Measurements from ENCODE around the gene SNRNP40.

Gene SNRNP40

DNA sequence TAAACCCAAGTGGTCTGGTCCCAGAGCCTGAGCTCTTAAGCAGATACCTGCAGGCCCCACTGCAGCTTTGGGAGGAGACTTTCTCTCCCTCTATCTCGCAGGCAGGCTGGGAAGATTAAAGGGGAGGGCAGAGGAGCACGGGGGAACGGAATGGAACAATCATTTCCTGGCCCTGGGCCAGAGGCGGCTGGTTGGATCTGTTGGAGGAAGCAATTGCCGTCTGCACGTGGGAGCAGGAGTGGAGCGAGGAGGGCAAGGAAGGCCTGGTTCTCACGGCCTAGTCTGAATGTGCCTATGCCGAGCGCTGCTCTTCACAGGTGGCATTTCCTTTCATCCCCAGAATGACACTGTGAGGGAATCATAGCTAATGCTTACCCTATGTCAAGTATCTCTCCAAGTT, 80.6 kb downstream of the SNRNP40 start:
- TF ChIP-seq CSDC2 (CRISPR knock-in tag; IDR thresholded peaks at IDR 0.05): no peak
- TF ChIP-seq, protein P1, sequence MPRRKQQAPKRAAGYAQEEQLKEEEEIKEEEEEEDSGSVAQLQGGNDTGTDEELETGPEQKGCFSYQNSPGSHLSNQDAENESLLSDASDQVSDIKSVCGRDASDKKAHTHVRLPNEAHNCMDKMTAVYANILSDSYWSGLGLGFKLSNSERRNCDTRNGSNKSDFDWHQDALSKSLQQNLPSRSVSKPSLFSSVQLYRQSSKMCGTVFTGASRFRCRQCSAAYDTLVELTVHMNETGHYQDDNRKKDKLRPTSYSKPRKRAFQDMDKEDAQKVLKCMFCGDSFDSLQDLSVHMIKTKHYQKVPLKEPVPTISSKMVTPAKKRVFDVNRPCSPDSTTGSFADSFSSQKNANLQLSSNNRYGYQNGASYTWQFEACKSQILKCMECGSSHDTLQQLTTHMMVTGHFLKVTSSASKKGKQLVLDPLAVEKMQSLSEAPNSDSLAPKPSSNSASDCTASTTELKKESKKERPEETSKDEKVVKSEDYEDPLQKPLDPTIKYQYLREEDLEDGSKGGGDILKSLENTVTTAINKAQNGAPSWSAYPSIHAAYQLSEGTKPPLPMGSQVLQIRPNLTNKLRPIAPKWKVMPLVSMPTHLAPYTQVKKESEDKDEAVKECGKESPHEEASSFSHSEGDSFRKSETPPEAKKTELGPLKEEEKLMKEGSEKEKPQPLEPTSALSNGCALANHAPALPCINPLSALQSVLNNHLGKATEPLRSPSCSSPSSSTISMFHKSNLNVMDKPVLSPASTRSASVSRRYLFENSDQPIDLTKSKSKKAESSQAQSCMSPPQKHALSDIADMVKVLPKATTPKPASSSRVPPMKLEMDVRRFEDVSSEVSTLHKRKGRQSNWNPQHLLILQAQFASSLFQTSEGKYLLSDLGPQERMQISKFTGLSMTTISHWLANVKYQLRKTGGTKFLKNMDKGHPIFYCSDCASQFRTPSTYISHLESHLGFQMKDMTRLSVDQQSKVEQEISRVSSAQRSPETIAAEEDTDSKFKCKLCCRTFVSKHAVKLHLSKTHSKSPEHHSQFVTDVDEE (CRISPR knock-in tag; IDR thresholded peaks at IDR 0.05): peak; percentile 52; the same call in 1 of the 2 replicates
- peak; percentile 21; the same call in 1 of the 2 replicates for TF ChIP-seq TCF4 (CRISPR knock-in tag; IDR thresholded peaks at IDR 0.05; ENCODE audit: borderline replicate concordance)
- no peak for TF ChIP-seq ZNF8 (CRISPR knock-in tag; IDR thresholded peaks at IDR 0.05)
- ATAC-seq: peak; percentile 76

DNA sequence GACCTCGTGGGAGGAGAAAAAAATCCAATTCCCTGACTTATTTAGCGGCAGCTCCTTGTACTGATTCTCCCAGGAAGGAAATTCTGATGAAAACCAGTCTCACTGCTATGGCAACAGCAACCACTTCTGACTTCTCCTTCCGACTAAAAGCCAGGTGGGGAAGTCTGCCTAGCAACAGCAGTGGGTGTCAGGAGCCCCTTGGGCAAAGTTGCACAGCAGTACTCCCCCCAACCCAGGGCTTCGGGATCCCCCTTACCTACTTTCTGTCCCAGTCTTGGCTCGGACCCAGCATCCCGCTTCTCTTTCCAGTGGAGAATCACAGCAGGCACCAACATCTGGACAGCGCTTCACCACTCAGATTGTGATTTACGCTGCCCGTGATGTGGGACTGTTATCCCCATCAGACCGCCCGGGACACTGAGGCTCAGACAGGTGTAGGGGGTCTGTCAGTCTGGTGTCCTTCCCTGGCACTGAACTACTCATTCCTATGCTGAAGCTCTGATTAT, 81.5 kb downstream of the SNRNP40 start:
- peak; percentile 25; the same call in 2 of the 3 replicates for ATAC-seq
- no peak for TF ChIP-seq ZFP30 (CRISPR knock-in tag; IDR thresholded peaks at IDR 0.05)
- no peak for TF ChIP-seq ISL1 (CRISPR knock-in tag; IDR thresholded peaks at IDR 0.05)
- TF ChIP-seq ARNTL (CRISPR knock-in tag; IDR thresholded peaks at IDR 0.05; ENCODE audit: borderline replicate concordance, low read depth): no peak
- TF ChIP-seq, protein P2, sequence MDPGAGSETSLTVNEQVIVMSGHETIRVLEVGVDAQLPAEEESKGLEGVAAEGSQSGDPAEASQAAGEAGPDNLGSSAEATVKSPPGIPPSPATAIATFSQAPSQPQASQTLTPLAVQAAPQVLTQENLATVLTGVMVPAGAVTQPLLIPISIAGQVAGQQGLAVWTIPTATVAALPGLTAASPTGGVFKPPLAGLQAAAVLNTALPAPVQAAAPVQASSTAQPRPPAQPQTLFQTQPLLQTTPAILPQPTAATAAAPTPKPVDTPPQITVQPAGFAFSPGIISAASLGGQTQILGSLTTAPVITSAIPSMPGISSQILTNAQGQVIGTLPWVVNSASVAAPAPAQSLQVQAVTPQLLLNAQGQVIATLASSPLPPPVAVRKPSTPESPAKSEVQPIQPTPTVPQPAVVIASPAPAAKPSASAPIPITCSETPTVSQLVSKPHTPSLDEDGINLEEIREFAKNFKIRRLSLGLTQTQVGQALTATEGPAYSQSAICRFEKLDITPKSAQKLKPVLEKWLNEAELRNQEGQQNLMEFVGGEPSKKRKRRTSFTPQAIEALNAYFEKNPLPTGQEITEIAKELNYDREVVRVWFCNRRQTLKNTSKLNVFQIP (CRISPR knock-in tag; IDR thresholded peaks at IDR 0.05; ENCODE audit: borderline replicate concordance, low read depth): no peak
- TF ChIP-seq BACH2 (CRISPR knock-in tag; IDR thresholded peaks at IDR 0.05; ENCODE audit: borderline replicate concordance): no peak
- no peak for TF ChIP-seq GLIS3 (CRISPR knock-in tag; IDR thresholded peaks at IDR 0.05)
- no peak for TF ChIP-seq ZFP3 (CRISPR knock-in tag; IDR thresholded peaks at IDR 0.05)
- TF ChIP-seq PPARA (CRISPR knock-in tag; IDR thresholded peaks at IDR 0.05; ENCODE audit: borderline replicate concordance): no peak
- TF ChIP-seq, protein P1 (CRISPR knock-in tag; IDR thresholded peaks at IDR 0.05): no peak
- TF ChIP-seq SNAI2 (CRISPR knock-in tag; IDR thresholded peaks at IDR 0.05): no peak

DNA sequence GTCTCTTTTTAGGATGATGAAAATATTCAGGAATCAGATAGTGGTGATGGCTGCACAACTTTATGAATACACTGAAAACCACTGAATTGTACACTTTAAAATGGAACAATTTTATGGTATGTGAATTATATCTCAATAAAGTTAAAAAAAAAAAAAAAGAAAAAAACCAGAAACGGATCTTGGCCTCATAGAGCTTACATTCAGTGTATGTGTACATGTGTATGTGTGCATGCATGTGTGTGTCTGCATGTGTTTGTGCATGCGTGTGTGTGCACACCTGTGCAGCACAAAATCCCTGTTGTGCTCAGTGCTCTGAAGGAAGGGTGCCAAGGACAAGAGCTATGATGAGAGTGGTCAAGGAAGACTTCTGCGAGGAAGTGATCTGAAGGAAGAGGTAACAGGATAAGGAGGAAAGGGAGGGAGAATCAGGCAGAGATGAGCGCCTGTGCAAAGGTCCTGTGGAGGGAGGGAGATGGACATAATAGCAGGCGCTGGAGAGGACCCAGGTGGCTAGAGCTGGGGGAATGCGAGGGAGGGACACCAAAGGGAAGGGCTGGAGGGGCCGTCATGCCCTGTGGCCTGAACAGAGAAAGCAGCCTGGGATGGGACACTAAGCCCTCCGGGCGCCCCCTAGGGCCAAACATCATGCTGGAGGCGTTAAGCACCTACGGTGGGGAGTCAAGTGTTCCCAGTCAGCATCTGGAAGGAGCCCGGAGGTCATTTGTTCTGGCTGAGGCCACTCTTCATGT, 82.1 kb downstream of the SNRNP40 start:
- no peak for TF ChIP-seq TCF4 (CRISPR knock-in tag; IDR thresholded peaks at IDR 0.05; ENCODE audit: borderline replicate concordance)
- TF ChIP-seq, protein P2 (CRISPR knock-in tag; IDR thresholded peaks at IDR 0.05; ENCODE audit: borderline replicate concordance, low read depth): no peak
- no peak for TF ChIP-seq ARNTL (CRISPR knock-in tag; IDR thresholded peaks at IDR 0.05; ENCODE audit: borderline replicate concordance, low read depth)
- TF ChIP-seq, protein P3, sequence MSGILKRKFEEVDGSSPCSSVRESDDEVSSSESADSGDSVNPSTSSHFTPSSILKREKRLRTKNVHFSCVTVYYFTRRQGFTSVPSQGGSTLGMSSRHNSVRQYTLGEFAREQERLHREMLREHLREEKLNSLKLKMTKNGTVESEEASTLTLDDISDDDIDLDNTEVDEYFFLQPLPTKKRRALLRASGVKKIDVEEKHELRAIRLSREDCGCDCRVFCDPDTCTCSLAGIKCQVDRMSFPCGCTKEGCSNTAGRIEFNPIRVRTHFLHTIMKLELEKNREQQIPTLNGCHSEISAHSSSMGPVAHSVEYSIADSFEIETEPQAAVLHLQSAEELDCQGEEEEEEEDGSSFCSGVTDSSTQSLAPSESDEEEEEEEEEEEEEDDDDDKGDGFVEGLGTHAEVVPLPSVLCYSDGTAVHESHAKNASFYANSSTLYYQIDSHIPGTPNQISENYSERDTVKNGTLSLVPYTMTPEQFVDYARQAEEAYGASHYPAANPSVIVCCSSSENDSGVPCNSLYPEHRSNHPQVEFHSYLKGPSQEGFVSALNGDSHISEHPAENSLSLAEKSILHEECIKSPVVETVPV (CRISPR knock-in tag; IDR thresholded peaks at IDR 0.05): no peak
- no peak for TF ChIP-seq CSDC2 (CRISPR knock-in tag; IDR thresholded peaks at IDR 0.05)
- no peak for TF ChIP-seq ZNF8 (CRISPR knock-in tag; IDR thresholded peaks at IDR 0.05)
- TF ChIP-seq ZFP30 (CRISPR knock-in tag; IDR thresholded peaks at IDR 0.05): no peak
- TF ChIP-seq RARB (CRISPR knock-in tag; IDR thresholded peaks at IDR 0.05): no peak
- TF ChIP-seq OSR1 (CRISPR knock-in tag; IDR thresholded peaks at IDR 0.05): no peak
- no peak for TF ChIP-seq PPARA (CRISPR knock-in tag; IDR thresholded peaks at IDR 0.05; ENCODE audit: borderline replicate concordance)
- no peak for TF ChIP-seq SNAI2 (CRISPR knock-in tag; IDR thresholded peaks at IDR 0.05)
- no peak for TF ChIP-seq GLIS3 (CRISPR knock-in tag; IDR thresholded peaks at IDR 0.05)

More for the DNA sequence above, 82.1 kb downstream of the SNRNP40 start:
- peak; percentile 17; the same call in 1 of the 3 replicates for ATAC-seq

Measured in SK-N-SH treated with all-trans-retinoic acid at 6 μM for 48 hours (cell line).